NCI-H446 treated with DMSO at 0.1 percent for 48 hours (cell line): ENCODE results near the gene PRAMEF27.
"Not testable (repeated sequence)": the region's sequence is repeated elsewhere in the genome, so short reads cannot be mapped to it uniquely, and the experiment has no call there.

ENCODE experiments used
- DNase-seq: peaks from one replicate; lab custom pipeline; 2025; lab: John Stamatoyannopoulos, UW

Gene PRAMEF27

GRCh38 chr1:13056475-13056874 is at the start of gene PRAMEF27:
PRAMEF27 (minus strand) TSS chr1:13056575; CDS start chr1:13053659, 2,916 bp downstream.
- DNase-seq, result not testable (repeated sequence)

GRCh38 chr1:13070474-13070873 is 14.1 kb upstream of the PRAMEF27 start, which contains the start of gene PRAMEF25:
PRAMEF25 (plus strand) TSS chr1:13070774; CDS start chr1:13073694, 2,920 bp downstream.
- not testable (repeated sequence) for DNase-seq

GRCh38 chr1:13019846-13020245 is 36.5 kb downstream of the PRAMEF27 start:
- DNase-seq, result not testable (repeated sequence)

GRCh38 chr1:13011932-13012331 is 44.4 kb downstream of the PRAMEF27 start:
- not testable (repeated sequence) for DNase-seq

GRCh38 chr1:13009348-13009747 is 47.0 kb downstream of the PRAMEF27 start:
- not testable (repeated sequence) for DNase-seq

- DNase-seq, result not testable (repeated sequence)
Measured at GRCh38 chr1:13005732-13006131, 50.6 kb downstream of the PRAMEF27 start.
